NOMO-1 (cell line): ENCODE data around the gene TAF1D.
"Not testable (repeated sequence)": the region's sequence is repeated elsewhere in the genome, so short reads cannot be mapped to it uniquely, and the experiment has no call there.

Source experiments
- DNase-seq, 2 experiments: peaks; one replicate each; lab custom pipeline; 2025; ENCODE audit not compliant: unreplicated experiment in 2 of 2; lab: John Stamatoyannopoulos, UW

The TAF1D gene

DNA sequence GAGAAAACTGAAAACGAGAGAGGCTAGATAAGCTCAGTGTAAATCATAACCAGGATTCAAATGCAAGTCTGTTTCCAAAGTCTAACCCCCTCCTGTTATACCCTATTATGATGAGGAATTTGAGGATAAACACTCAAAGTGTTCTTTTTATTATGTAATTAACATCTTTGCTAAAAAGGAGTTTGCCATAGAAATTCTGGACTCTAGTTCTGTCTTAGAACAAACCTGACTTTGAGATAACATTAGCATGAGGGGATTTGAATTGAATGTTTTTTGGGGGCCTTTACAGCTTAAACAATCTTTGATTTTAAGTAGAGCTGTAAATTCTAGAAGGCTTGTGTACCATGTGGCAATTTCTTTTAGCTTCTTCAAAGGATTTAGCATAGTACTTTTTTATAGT lies 9.7 kb upstream of the TAF1D start:
- no peak for DNase-seq

- DNase-seq = no peak
These were observed 5.8 kb upstream of the TAF1D start for GRCh38 chr11:93747122-93747521.

GRCh38 chr11:93746101-93746500 lies 4.8 kb upstream of the TAF1D start:
- no peak for DNase-seq

GRCh38 chr11:93745005-93745755 lies 3.9 kb upstream of the TAF1D start:
- DNase-seq = not testable (repeated sequence)

- no peak for DNase-seq
These were observed 3.3 kb upstream of the TAF1D start for GRCh38 chr11:93744669-93745004.

GRCh38 chr11:93743291-93743690 lies 2.0 kb upstream of the TAF1D start:
- DNase-seq = no peak

- peak in 1 of 2 experiments; percentile 57 for DNase-seq
These were observed 559 bp upstream of the TAF1D start for GRCh38 chr11:93741882-93742226.

- DNase-seq = peak; percentile 33 to 70
These were observed 583 bp downstream of the TAF1D start for GRCh38 chr11:93740730-93741093.

DNA sequence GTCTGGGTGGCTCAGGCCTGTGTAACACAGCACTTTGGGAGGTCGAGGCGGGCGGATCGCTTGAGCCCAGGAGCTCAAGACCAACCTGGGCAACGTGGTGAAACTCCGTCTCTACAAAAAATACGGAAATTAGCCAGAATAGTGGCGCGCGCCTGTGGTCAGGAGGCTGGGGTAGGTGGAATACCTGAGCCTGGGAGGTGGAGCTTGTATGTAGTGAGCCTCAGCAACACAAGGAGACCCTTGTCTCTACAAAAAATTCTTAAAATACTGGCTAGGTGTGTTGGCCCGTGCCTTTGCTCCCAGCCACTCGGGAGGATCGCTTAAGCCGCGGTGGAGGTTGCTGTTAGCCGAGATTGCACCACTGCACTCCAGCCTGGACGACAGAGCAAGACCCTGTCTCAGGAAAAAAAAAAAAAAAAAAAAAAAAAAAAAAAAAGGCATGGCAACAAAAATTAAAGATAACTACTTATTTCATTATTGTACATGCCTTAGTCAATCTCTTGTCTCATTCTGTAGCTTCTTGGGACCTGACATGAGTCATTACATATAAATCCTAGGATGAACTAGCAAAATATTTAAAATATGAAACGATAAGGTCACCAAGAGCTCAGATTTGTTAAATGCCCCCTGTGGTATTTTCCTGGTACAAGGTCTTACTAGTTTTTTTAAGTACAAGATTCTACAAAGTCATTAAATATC lies 1.1 kb downstream of the TAF1D start:
- peak in 1 of 2 experiments; percentile 18 for DNase-seq

- no peak for DNase-seq
These were observed 2.6 kb downstream of the TAF1D start for GRCh38 chr11:93738647-93739081.

- no peak for DNase-seq
These were observed 3.2 kb downstream of the TAF1D start for GRCh38 chr11:93737904-93738612.

DNA sequence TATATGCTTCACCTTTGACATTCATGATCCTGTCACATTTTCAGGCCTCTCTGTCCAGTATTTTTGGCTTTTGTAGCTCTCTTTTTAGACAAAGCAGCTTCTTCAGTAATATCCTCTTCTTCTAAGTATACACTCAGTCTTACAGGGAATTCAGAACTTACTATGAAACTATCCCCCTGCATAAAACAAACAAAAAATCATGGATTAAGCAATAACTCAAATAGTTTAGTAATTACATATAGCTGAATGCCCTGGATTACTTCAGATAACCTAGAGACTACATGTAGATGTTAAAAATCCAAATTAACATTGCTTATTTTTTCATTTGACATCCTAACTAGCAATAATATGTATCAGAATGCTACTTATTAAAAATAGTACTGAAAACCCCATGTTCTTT lies 5.2 kb downstream of the TAF1D start:
- DNase-seq = no peak

DNA sequence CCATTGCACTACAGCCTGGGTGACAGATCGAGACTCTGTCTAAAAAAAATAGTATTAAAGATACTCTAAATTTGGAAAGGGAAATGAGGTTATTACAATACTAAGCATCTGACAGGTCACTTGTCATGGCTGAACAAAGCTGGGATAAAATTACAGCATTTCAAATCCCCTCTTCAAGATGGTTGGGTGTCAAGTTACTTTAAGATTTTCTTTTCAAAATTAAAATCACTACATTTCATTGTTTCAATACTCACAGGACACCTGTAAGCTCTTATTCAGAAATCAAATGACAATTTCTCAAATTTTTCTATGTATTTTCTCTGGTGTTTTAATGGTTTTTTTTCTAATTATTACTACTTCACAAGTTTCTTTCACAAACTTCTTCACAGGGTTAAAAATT lies 5.7 kb downstream of the TAF1D start:
- no peak for DNase-seq

DNA sequence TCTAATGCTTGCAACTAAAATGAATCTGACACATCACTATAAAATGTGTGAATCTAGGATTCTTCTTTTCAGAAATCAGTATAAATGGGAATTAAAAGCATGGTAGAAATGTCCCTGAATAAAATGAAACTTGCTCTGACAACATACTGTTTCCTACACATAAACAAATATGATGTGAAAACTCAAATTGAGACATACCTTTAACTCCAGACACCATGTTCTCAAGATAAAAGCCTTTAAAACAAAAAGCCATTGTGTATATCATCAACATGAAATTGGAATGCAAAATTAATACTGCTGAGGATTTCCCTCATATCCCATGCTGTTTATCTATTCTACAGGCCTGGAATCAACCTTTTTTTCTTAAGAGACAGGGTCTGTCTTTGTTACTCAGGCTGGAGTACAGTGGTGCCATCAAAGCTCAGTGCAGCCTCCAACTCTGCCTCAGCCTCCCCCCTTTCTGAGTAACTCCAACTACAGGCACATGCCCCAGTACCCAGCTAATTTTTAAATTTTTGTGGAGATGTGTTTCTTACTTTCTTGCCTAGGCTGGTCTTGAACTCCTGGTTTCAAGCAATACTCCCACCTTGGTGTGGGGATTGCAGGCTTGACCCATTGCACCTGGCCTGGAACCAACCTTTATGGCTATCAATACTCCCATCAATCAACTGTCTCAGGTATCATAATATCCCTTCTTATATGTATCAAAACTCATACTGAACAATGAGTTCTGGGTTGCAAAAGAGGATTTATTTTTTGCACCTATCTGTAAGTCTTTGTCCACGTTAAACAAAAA lies 6.7 kb downstream of the TAF1D start:
- no peak for DNase-seq

DNA sequence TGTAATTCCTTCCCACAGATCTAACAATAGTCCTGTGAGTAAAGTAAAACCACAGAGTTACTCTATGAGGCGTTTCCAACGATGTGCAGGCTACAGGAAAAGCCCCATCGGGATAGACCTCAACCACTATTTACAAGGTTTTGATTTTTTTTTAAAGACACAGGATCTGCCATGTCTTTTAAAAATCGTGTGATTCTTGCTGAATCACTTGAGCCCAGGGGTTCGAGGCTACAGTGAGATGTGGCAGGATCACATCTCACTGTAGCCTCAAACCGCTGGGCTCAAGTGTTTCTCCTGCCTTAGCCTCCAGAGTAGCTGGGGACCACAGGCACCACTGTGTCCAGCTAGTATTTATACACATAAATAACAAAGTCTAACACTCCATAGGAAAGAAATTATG lies 7.8 kb downstream of the TAF1D start:
- DNase-seq = no peak

DNA sequence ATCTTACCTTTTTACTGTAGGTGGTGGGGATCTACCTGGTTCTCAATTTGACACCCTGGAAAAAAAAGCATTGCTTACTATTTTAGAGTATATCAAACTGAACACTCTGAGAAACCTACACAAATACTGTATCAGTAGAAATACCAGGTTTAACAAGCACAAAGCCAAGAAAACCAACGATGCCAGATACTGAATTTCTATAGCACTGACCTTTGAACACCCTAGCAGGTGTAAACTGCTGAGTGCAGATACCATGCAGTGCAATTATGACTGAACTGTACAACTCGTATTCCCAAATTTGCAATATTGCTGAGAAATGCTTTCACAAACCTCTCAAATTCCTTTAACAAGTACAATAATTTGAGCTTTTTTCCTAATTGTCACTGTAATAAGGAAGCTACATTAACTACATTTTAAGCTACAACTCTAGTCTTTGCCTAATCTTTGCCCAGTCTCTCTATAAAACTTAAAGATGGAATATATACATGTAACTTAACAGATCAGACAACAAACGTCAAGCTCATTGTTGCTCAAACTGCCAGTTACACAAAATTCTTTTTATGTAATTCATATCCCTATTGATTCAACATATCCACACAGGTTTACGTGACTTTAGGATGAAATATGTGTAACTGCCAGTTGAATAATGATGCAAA lies 8.9 kb downstream of the TAF1D start:
- DNase-seq = no peak

DNA sequence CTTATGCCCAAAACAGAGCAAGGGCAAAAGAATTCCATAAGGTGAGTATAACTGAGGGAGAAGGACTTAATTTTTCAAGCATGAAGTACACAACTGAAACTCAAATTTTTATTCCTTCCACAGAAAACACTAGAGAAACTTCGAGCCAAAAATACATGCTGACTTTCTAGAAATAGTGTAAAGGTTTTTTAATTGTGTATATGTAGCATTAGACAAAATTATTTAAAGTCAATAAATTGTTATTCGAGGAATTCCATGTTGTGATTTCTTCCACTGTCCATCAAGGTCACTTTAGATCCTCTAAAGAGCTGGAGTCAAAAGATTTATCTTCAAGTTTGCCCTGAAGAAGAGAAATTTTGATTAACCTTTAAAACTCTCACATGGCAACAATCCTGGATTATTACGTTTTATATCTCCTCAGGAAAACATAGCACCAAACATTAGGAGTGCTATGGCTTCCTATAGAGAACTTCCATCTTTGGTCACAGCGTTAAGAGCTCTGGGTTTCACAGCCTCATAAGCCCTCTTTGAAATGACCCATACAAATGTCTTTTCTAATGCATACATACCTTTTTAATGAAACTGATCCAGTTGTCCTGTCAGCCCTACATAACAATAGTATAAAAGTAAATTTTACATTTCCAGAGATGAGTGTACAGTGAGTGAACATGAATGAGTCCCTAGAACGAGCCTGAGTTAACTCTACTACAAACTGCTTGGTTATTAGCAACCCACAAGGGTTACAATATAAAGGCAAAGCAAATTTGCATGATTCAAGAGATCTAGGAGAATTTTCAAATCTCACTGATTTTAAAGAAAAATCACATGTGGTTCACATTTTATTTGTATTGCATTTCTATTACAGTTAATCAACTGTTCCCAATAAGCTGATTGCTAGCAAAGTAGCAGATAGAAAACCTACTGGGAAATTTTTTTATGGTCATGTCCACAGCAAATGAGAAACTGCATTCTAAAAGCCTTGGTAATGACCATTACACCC lies 10.9 kb downstream of the TAF1D start:
- DNase-seq = no peak

DNA sequence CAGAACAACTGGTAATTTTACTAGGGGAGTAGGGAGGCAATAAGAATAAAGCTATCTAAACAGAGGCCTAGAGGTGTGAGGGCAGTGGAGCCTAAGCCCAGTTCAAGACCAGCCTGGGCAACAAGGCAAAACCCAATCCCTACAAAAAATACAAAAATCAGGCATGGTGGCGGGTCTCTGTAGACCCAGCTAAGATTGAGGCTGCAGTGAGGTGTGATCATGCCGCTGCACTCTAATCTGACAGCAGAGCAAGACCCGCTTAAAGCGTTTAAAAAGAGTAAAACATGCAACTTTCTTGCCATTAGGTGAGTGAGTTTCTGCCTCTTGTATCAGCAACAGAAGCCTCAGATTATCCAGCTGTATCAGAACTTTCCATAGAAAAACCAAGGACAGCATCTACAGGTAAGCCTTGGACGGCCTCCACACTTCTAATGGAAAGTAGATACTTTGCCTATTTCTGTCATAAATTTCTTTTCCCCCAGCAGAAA lies 12.1 kb downstream of the TAF1D start:
- DNase-seq = no peak

GRCh38 chr11:93728792-93729128 lies 12.5 kb downstream of the TAF1D start:
- no peak for DNase-seq
